Stimulated activated naive CD8-positive, alpha-beta T cell treated with anti-CD3 and anti-CD28 coated beads, Interleukin-15, Interleukin-2, amounts not matched to agents 100 ng/mL and 50 ng/mL, for 24 hours (primary cell): ENCODE measurements around the gene TUBA3E.
"Not testable (repeated sequence)": the region's sequence is repeated elsewhere in the genome, so short reads cannot be mapped to it uniquely, and the experiment has no call there.

ENCODE experiments used
- H3K27ac Mint-ChIP-seq: one replicate; pipeline ENCODE4 v1.8.0; 2021; ENCODE audit warnings: mild to moderate bottlenecking, mixed read lengths
- H3K27me3 Mint-ChIP-seq: one replicate; pipeline ENCODE4 v1.8.0; 2021; ENCODE audit warnings: mixed read lengths
- H3K36me3 Mint-ChIP-seq: one replicate; pipeline ENCODE4 v1.8.0; 2021; ENCODE audit warnings: low read depth, mixed read lengths
- H3K4me1 Mint-ChIP-seq: one replicate; pipeline ENCODE4 v1.8.0; 2021; ENCODE audit warnings: low read depth, mixed read lengths
- H3K4me3 Mint-ChIP-seq: one replicate; pipeline ENCODE4 v1.8.0; 2021; ENCODE audit warnings: mild to moderate bottlenecking, mixed read lengths
- H3K9me3 Mint-ChIP-seq: one replicate; pipeline ENCODE4 v1.8.0; 2021; ENCODE audit warnings: mixed read lengths

Gene TUBA3E

GRCh38 chr2:130160838-130161705, 37.2 kb downstream of the TUBA3E start:
- Mint-ChIP-seq H3K4me1 (peaks cover 15% of the 10 kb centered on the region), H3K36me3 (peaks cover 35% of the 10 kb centered on the region)
- H3K9me3 Mint-ChIP-seq, H3K27ac Mint-ChIP-seq, H3K27me3 Mint-ChIP-seq, H3K4me3 Mint-ChIP-seq: not testable (repeated sequence)

GRCh38 chr2:130160131-130160530, 38.1 kb downstream of the TUBA3E start:
- Mint-ChIP-seq H3K27me3 (no peaks in the 10 kb centered on the region), H3K9me3 (no peaks in the 10 kb centered on the region), H3K36me3 (peaks cover 29% of the 10 kb centered on the region), H3K4me3 (no peak overlapping the region), H3K27ac (no peak overlapping the region), H3K4me1 (peaks cover 15% of the 10 kb centered on the region)

GRCh38 chr2:130159376-130159775, 38.9 kb downstream of the TUBA3E start:
- peaks cover 24% of the 10 kb centered on the region for H3K36me3 Mint-ChIP-seq
- not testable (repeated sequence) for H3K27me3 Mint-ChIP-seq, H3K9me3 Mint-ChIP-seq, H3K27ac Mint-ChIP-seq, H3K4me3 Mint-ChIP-seq
- H3K4me1 Mint-ChIP-seq: peaks cover 15% of the 10 kb centered on the region

GRCh38 chr2:130158631-130159030, 39.6 kb downstream of the TUBA3E start:
- Mint-ChIP-seq H3K4me1 (peaks cover 15% of the 10 kb centered on the region), H3K27ac (no peak overlapping the region), H3K9me3 (no peaks in the 10 kb centered on the region), H3K4me3 (no peak overlapping the region), H3K27me3 (no peaks in the 10 kb centered on the region), H3K36me3 (peaks cover 21% of the 10 kb centered on the region)

GRCh38 chr2:130157825-130158514, 40.3 kb downstream of the TUBA3E start:
- Mint-ChIP-seq H3K36me3 (peaks cover 24% of the 10 kb centered on the region), H3K27ac (peak overlapping the region; percentile 31), H3K4me1 (peaks cover 15% of the 10 kb centered on the region)
- H3K27me3 Mint-ChIP-seq, H3K9me3 Mint-ChIP-seq, H3K4me3 Mint-ChIP-seq: not testable (repeated sequence)

GRCh38 chr2:130157354-130157753, 40.9 kb downstream of the TUBA3E start:
- H3K4me3 Mint-ChIP-seq, H3K27ac Mint-ChIP-seq, H3K9me3 Mint-ChIP-seq, H3K27me3 Mint-ChIP-seq: not testable (repeated sequence)
- Mint-ChIP-seq H3K36me3 (peaks cover 27% of the 10 kb centered on the region), H3K4me1 (peaks cover 15% of the 10 kb centered on the region)

- H3K27me3 Mint-ChIP-seq: no peaks in the 10 kb centered on the region
- no peaks in the 10 kb centered on the region for H3K9me3 Mint-ChIP-seq
- peaks cover 15% of the 10 kb centered on the region for H3K4me1 Mint-ChIP-seq
- no peak overlapping the region for H3K27ac Mint-ChIP-seq
- no peak overlapping the region for H3K4me3 Mint-ChIP-seq
- H3K36me3 Mint-ChIP-seq: peaks cover 28% of the 10 kb centered on the region
Measured at GRCh38 chr2:130156624-130157004, 41.6 kb downstream of the TUBA3E start.

- H3K27me3 Mint-ChIP-seq, H3K4me3 Mint-ChIP-seq, H3K9me3 Mint-ChIP-seq, H3K27ac Mint-ChIP-seq: not testable (repeated sequence)
- peaks cover 15% of the 10 kb centered on the region for H3K4me1 Mint-ChIP-seq
- H3K36me3 Mint-ChIP-seq: peaks cover 28% of the 10 kb centered on the region
Measured at GRCh38 chr2:130155956-130156623, 42.1 kb downstream of the TUBA3E start.

GRCh38 chr2:130154773-130155765, 43.2 kb downstream of the TUBA3E start:
- Mint-ChIP-seq H3K27me3 (no peaks in the 10 kb centered on the region), H3K4me3 (no peak overlapping the region), H3K9me3 (no peaks in the 10 kb centered on the region), H3K4me1 (peaks cover 15% of the 10 kb centered on the region), H3K27ac (peak overlapping the region; percentile 49), H3K36me3 (peaks cover 29% of the 10 kb centered on the region)

- Mint-ChIP-seq H3K36me3 (peaks cover 22% of the 10 kb centered on the region), H3K4me1 (peaks cover 15% of the 10 kb centered on the region)
- H3K27me3 Mint-ChIP-seq, H3K27ac Mint-ChIP-seq, H3K4me3 Mint-ChIP-seq, H3K9me3 Mint-ChIP-seq: not testable (repeated sequence)
Measured at GRCh38 chr2:130154423-130154770, 43.8 kb downstream of the TUBA3E start.

- Mint-ChIP-seq H3K36me3 (peaks cover 22% of the 10 kb centered on the region), H3K4me1 (peaks cover 14% of the 10 kb centered on the region)
- H3K27me3 Mint-ChIP-seq, H3K27ac Mint-ChIP-seq, H3K9me3 Mint-ChIP-seq, H3K4me3 Mint-ChIP-seq: not testable (repeated sequence)
Measured at GRCh38 chr2:130153721-130154422, 44.4 kb downstream of the TUBA3E start.

- peaks cover 8% of the 10 kb centered on the region for H3K4me1 Mint-ChIP-seq
- H3K9me3 Mint-ChIP-seq: no peaks in the 10 kb centered on the region
- no peak overlapping the region for H3K27ac Mint-ChIP-seq
- no peaks in the 10 kb centered on the region for H3K27me3 Mint-ChIP-seq
- H3K4me3 Mint-ChIP-seq: no peak overlapping the region
- H3K36me3 Mint-ChIP-seq: peaks cover 16% of the 10 kb centered on the region
Measured at GRCh38 chr2:130152816-130153595, 45.2 kb downstream of the TUBA3E start.

- H3K36me3 Mint-ChIP-seq: peaks cover 15% of the 10 kb centered on the region
- not testable (repeated sequence) for H3K4me1 Mint-ChIP-seq, H3K27me3 Mint-ChIP-seq, H3K27ac Mint-ChIP-seq, H3K4me3 Mint-ChIP-seq, H3K9me3 Mint-ChIP-seq
Measured at GRCh38 chr2:130152136-130152815, 46.0 kb downstream of the TUBA3E start.
